Neural crest cell (in vitro differentiated cells): Measurements from ENCODE around the gene PRM2. TPM values are rescaled to one million over a fixed set of nuclear protein-coding genes. Genes with fewer than 3 reads are reported as not detected.

Experiments used
- DNase-seq: peaks from one replicate; pipeline ENCODE4 v3.0.0; 2021; ENCODE audit warnings: low read depth, mixed read lengths, low spot score
- H3K27ac Mint-ChIP-seq: one replicate; pipeline ENCODE4 v1.8.0; 2021; ENCODE audit warnings: mild to moderate bottlenecking, mixed read lengths; ENCODE audit not compliant: unreplicated experiment
- H3K27me3 Mint-ChIP-seq: 2 replicates; pipeline ENCODE4 v1.8.0; 2021; ENCODE audit warnings: low read depth, mild to moderate bottlenecking, mixed read lengths
- H3K36me3 Mint-ChIP-seq: 2 replicates; pipeline ENCODE4 v1.8.0; 2021; ENCODE audit warnings: low read depth, mild to moderate bottlenecking, mixed read lengths
- H3K4me1 Mint-ChIP-seq: 2 replicates; pipeline ENCODE4 v1.8.0; 2021; ENCODE audit warnings: mixed read lengths
- H3K4me3 Mint-ChIP-seq: one replicate; pipeline ENCODE4 v1.8.0; 2021; ENCODE audit warnings: mild to moderate bottlenecking, mixed read lengths
- H3K9me3 Mint-ChIP-seq: 2 replicates; pipeline ENCODE4 v1.8.0; 2021; ENCODE audit warnings: mixed read lengths
- total RNA-seq: library from RNA; stranded (reverse); gene quantifications from 2 replicates; pipeline ENCODE4 v1.2.1, GENCODE V29; 2021
- TF ChIP-seq, protein P1 (sequence below): fragments of 200-600 bp; sonication (generic); conservative IDR thresholded peaks from 2 replicates; pipeline ENCODE4 v1.5.0; 2021; ENCODE audit warnings: antibody characterized with exemption, mild to moderate bottlenecking

PRM2 gene
- total RNA-seq, 1 donor from 2014 or later: not detected

- H3K4me1 Mint-ChIP-seq: peaks cover 6% of the 10 kb centered on the region
Observed at GRCh38 chr16:11257131-11257938, 18.9 kb downstream of the PRM2 start.

DNA sequence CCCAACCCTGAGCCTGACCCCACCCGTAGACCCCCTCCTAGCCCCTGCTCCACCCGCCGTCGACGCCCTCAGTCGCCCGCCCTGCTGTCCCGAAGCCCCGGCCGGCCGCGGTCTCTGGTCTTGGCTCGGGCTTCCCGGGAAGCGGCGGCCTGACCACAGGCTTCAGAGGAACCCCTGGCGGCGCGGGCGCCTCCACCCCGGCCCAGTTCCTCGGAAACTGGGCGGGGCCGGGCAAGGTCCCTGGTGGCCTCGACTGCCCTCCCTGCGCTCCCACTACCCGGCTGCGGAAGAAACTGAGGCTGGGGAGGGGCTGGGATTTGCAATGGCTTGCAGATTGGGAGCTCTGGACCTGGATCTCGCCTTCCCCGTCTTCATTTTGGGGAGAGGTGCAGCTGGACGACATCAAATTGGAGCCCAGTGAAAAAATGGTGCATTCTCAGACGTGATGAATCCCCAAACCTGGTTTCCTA lies 19.6 kb downstream of the PRM2 start:
- Mint-ChIP-seq H3K4me1 (peaks cover 6% of the 10 kb centered on the region), H3K4me3 (peak overlapping the region; percentile 99), H3K27me3 (peaks cover 35% of the 10 kb centered on the region), H3K9me3 (no peaks in the 10 kb centered on the region), H3K36me3 (no peaks in the 10 kb centered on the region), H3K27ac (peak overlapping the region; percentile 93)
- no peak for DNase-seq
- TF ChIP-seq, protein P1, sequence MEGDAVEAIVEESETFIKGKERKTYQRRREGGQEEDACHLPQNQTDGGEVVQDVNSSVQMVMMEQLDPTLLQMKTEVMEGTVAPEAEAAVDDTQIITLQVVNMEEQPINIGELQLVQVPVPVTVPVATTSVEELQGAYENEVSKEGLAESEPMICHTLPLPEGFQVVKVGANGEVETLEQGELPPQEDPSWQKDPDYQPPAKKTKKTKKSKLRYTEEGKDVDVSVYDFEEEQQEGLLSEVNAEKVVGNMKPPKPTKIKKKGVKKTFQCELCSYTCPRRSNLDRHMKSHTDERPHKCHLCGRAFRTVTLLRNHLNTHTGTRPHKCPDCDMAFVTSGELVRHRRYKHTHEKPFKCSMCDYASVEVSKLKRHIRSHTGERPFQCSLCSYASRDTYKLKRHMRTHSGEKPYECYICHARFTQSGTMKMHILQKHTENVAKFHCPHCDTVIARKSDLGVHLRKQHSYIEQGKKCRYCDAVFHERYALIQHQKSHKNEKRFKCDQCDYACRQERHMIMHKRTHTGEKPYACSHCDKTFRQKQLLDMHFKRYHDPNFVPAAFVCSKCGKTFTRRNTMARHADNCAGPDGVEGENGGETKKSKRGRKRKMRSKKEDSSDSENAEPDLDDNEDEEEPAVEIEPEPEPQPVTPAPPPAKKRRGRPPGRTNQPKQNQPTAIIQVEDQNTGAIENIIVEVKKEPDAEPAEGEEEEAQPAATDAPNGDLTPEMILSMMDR: no peak

More at GRCh38 chr16:11257131-11257938, 18.9 kb downstream of the PRM2 start:
- Mint-ChIP-seq H3K36me3 (no peaks in the 10 kb centered on the region), H3K9me3 (no peaks in the 10 kb centered on the region), H3K27ac (no peak overlapping the region), H3K27me3 (peaks cover 35% of the 10 kb centered on the region), H3K4me3 (peak overlapping the region; percentile 99)
- DNase-seq: peak; percentile 61
- TF ChIP-seq, protein P1: peak; percentile 73

GRCh38 chr16:11255737-11256660 lies 20.3 kb downstream of the PRM2 start, which contains the start of gene SOCS1:
Gene SOCS1 (minus strand): TSS chr16:11256204. CDS start chr16:11255478, 726 bp downstream.
- DNase-seq: peak; percentile 82
- H3K9me3 Mint-ChIP-seq: no peaks in the 10 kb centered on the region
- H3K27ac Mint-ChIP-seq: peak within 1 kb of the TSS; percentile 93
- no peaks in the 10 kb centered on the region for H3K36me3 Mint-ChIP-seq
- H3K27me3 Mint-ChIP-seq: peaks cover 35% of the 10 kb centered on the region
- TF ChIP-seq, protein P1: peak; percentile 94
- peaks cover 6% of the 10 kb centered on the region for H3K4me1 Mint-ChIP-seq
- H3K4me3 Mint-ChIP-seq: peak within 1 kb of the TSS; percentile 99

DNA sequence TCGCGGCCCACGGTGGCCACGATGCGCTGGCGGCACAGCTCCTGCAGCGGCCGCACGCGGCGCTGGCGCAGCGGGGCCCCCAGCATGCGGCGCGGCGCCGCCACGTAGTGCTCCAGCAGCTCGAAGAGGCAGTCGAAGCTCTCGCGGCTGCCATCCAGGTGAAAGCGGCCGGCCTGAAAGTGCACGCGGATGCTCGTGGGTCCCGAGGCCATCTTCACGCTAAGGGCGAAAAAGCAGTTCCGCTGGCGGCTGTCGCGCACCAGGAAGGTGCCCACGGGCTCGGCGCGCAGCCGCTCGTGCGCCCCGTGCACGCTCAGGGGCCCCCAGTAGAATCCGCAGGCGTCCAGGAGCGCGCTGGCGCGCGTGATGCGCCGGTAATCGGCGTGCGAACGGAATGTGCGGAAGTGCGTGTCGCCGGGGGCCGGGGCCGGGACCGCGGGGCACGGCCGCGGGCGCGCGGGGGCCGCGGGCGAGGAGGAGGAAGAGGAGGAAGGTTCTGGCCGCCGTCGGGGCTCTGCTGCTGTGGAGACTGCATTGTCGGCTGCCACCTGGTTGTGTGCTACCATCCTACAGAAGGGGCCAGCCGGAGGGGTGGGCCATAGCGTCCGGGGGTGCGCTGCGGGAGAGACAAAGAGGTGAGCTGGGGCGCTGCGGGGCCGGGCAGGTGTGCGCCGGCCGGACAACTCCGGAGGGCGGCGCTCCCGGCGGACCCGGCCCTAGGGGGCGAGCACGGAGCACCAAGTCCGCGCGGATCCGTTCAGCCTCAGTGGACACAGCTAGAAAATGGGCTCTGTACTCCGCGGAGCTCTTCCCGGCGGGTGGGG lies 21.2 kb downstream of the PRM2 start:
- TF ChIP-seq, protein P1: peak; percentile 38
- DNase-seq: peak; percentile 28
- Mint-ChIP-seq H3K4me1 (peaks cover 6% of the 10 kb centered on the region), H3K27me3 (peaks cover 35% of the 10 kb centered on the region), H3K27ac (no peak overlapping the region), H3K4me3 (peak overlapping the region; percentile 76), H3K36me3 (no peaks in the 10 kb centered on the region), H3K9me3 (no peaks in the 10 kb centered on the region)
